ENCODE measurements around the gene KRT2.
A peak's percentile ranks its signal among the peaks of the same experiment; 100 is the strongest.

Gene KRT2

DNA sequence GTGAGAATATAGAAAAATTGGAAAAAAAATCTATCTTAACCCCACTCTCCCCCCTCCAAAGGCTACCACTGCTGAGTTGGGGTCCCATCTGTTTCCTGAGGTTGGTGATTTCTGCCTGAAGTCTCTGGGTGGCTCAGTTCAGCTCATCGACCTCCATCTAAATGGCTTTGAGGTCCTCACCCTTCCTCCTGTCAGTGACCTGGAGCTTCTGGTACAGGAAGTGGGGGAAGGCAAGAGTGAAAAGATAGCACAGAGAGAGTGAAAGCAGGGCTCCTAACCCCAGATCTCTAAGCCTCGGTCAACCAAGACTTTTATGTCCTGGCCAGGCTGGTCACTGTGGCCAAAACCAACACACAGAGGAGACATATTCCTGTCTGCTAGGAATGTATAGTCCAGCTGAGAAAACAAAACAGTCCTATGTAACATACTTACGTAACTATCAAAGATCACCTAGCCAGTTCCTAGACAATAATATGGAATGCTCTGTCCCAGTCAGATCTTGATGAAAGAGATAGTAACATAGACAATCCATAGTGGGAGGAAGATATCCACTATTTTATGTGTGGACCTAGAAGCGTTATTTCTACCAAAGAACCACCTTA, 21.3 kb downstream of the KRT2 start:
- no peak overlapping the region for H3K4me2 ChIP-seq (ENCODE audit: low read length)
- peak in 1 of 2 donors; percentile 4 for DNase-seq
- H3K27ac ChIP-seq (ENCODE audit: low read depth, low read length) = no peak overlapping the region
- H4K8ac ChIP-seq (ENCODE audit: low read depth, low read length) = no peak overlapping the region
- H2BK120ac ChIP-seq (ENCODE audit: insufficient read depth, low read length, poor library complexity) = no peak overlapping the region
- H3K9me3 ChIP-seq (ENCODE audit: insufficient read depth, low read depth, low read length) = peaks cover 2% of the 10 kb centered on the region
- no peaks in the 10 kb centered on the region for H3K79me1 ChIP-seq (ENCODE audit: low read length)
- no peaks in the 10 kb centered on the region for H3K27me3 ChIP-seq (ENCODE audit: insufficient read depth, low read length)
- H3K4ac ChIP-seq (ENCODE audit: low read depth, low read length) = no peak overlapping the region
- no peak overlapping the region for H4K91ac ChIP-seq (ENCODE audit: low read depth, low read length)
- H3K4me3 ChIP-seq (ENCODE audit: low read depth, low read length) = no peak overlapping the region
- no peak overlapping the region for H3K14ac ChIP-seq (ENCODE audit: low read length)
- no peak overlapping the region for H2AFZ ChIP-seq (ENCODE audit: insufficient read depth, low read length, poor library complexity)
- WGBS (ENCODE audit: extremely low coverage, insufficient coverage, insufficient read length) = no CpG with 5 or more reads among the region's 4 CpGs
- H2AK5ac ChIP-seq (ENCODE audit: low read length) = no peak overlapping the region
- no peak overlapping the region for H2BK12ac ChIP-seq (ENCODE audit: low read length)
- H3K23ac ChIP-seq (ENCODE audit: low read length) = no peak overlapping the region
- no peak overlapping the region for H3K18ac ChIP-seq (ENCODE audit: low read length)
- H3K36me3 ChIP-seq (ENCODE audit: control insufficient read depth in 1 of 2, insufficient read depth in 2 of 2, low read length in 2 of 2) = no peaks in the 10 kb centered on the region
- H4K12ac ChIP-seq (ENCODE audit: low read depth, low read length) = no peak overlapping the region
- H3K79me2 ChIP-seq (ENCODE audit: control insufficient read depth, insufficient read depth, low read length, poor library complexity) = no peaks in the 10 kb centered on the region
- H3K9ac ChIP-seq (ENCODE audit: low read length) = no peak overlapping the region
- H3K4me1 ChIP-seq (ENCODE audit: control insufficient read depth in 1 of 2, insufficient read depth in 2 of 2, low read length in 2 of 2) = no peaks in the 10 kb centered on the region
- H2BK5ac ChIP-seq (ENCODE audit: low read depth, low read length, poor library complexity) = no peak overlapping the region

DNA sequence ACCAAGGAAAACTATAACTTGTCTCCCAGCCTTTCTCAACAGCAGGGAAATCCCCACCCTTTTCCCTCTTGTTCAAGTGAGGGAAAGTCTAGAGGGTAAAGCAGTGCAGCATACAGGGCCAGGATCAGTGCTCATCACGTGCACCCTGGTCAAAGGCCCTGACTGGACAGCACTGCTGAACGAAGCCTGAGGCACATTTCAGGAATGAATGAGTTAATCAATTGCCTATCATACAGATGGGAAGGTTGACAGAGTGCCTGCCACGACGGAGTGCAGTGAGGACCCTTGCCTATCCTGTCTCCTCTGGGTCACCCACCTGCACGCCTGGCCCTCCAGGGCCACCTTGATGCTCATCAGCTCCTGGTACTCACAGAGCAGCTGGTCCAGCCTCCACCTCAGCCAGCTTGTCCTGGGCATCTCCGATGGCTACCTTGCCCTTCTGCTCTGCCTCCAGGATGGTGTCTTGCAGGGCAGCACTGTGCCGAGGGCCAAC, 22.0 kb downstream of the KRT2 start:
- no peak overlapping the region for H4K12ac ChIP-seq (ENCODE audit: low read depth, low read length)
- H3K4me1 ChIP-seq (ENCODE audit: control insufficient read depth in 1 of 2, insufficient read depth in 2 of 2, low read length in 2 of 2) = no peaks in the 10 kb centered on the region
- H3K23ac ChIP-seq (ENCODE audit: low read length) = no peak overlapping the region
- no peaks in the 10 kb centered on the region for H3K27me3 ChIP-seq (ENCODE audit: insufficient read depth, low read length)
- H3K4me2 ChIP-seq (ENCODE audit: low read length) = no peak overlapping the region
- H3K4me3 ChIP-seq (ENCODE audit: low read depth, low read length) = no peak overlapping the region
- no peak overlapping the region for H2BK120ac ChIP-seq (ENCODE audit: insufficient read depth, low read length, poor library complexity)
- H2BK12ac ChIP-seq (ENCODE audit: low read length) = no peak overlapping the region
- no peak overlapping the region for H3K14ac ChIP-seq (ENCODE audit: low read length)
- peaks cover 2% of the 10 kb centered on the region for H3K9me3 ChIP-seq (ENCODE audit: insufficient read depth, low read depth, low read length)
- H3K79me1 ChIP-seq (ENCODE audit: low read length) = no peaks in the 10 kb centered on the region
- H4K91ac ChIP-seq (ENCODE audit: low read depth, low read length) = no peak overlapping the region
- no peak overlapping the region for H4K8ac ChIP-seq (ENCODE audit: low read depth, low read length)
- no peak overlapping the region for H3K9ac ChIP-seq (ENCODE audit: low read length)
- H3K79me2 ChIP-seq (ENCODE audit: control insufficient read depth, insufficient read depth, low read length, poor library complexity) = no peaks in the 10 kb centered on the region
- DNase-seq = no peak
- no CpG with 5 or more reads among the region's 7 CpGs for WGBS (ENCODE audit: extremely low coverage, insufficient coverage, insufficient read length)
- H3K18ac ChIP-seq (ENCODE audit: low read length) = no peak overlapping the region
- H3K4ac ChIP-seq (ENCODE audit: low read depth, low read length) = no peak overlapping the region
- H3K36me3 ChIP-seq (ENCODE audit: control insufficient read depth in 1 of 2, insufficient read depth in 2 of 2, low read length in 2 of 2) = no peaks in the 10 kb centered on the region
- H2BK5ac ChIP-seq (ENCODE audit: low read depth, low read length, poor library complexity) = no peak overlapping the region
- H2AK5ac ChIP-seq (ENCODE audit: low read length) = no peak overlapping the region
- H2AFZ ChIP-seq (ENCODE audit: insufficient read depth, low read length, poor library complexity) = no peak overlapping the region
- no peak overlapping the region for H3K27ac ChIP-seq (ENCODE audit: low read depth, low read length)

DNA sequence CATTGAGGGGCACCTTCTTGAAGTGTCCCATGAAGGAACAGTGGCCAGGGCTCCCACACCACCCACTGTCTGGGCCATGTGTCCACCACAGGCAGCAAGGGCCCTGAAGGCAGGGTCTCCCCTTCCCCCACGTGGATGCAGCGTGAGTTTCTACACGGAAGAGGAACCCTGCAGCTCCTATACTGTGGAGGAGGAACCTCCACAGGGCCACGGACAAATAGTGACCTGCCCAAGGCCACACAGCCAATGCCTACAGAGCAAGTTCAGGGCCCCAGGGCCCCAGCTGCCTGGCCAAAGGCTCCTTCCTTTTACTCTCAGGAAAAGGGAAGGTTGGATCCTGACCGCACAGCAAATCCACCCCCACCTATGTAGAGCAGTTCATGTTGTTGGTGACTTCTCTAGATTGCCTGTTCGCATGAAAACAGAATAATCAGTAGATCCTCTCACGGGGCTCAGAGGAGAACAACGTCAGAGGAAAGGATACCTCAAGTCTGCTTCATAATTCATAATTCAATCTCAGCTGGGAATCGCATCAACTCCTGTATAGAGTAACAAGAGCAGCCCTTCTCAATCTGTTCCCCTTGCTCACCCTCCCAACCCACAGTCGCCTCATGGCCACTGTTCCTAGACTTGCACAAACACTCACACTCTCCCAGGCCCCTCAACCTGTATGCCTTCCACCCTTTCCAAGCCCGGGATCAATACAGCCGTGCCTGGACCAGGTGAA, 22.6 kb downstream of the KRT2 start:
- H3K79me1 ChIP-seq (ENCODE audit: low read length) = no peaks in the 10 kb centered on the region
- no peak overlapping the region for H2AFZ ChIP-seq (ENCODE audit: insufficient read depth, low read length, poor library complexity)
- no CpG with 5 or more reads among the region's 12 CpGs for whole genome bisulfite sequencing (ENCODE audit: extremely low coverage, insufficient coverage, insufficient read length)
- no peak overlapping the region for H4K8ac ChIP-seq (ENCODE audit: low read depth, low read length)
- H4K91ac ChIP-seq (ENCODE audit: low read depth, low read length) = no peak overlapping the region
- H3K4ac ChIP-seq (ENCODE audit: low read depth, low read length) = no peak overlapping the region
- H2BK12ac ChIP-seq (ENCODE audit: low read length) = no peak overlapping the region
- no peak overlapping the region for H3K18ac ChIP-seq (ENCODE audit: low read length)
- H2AK5ac ChIP-seq (ENCODE audit: low read length) = no peak overlapping the region
- H2BK120ac ChIP-seq (ENCODE audit: insufficient read depth, low read length, poor library complexity) = no peak overlapping the region
- no peak overlapping the region for H4K12ac ChIP-seq (ENCODE audit: low read depth, low read length)
- no peak overlapping the region for H3K4me2 ChIP-seq (ENCODE audit: low read length)
- no peaks in the 10 kb centered on the region for H3K4me1 ChIP-seq (ENCODE audit: control insufficient read depth in 1 of 2, insufficient read depth in 2 of 2, low read length in 2 of 2)
- no peak overlapping the region for H3K9ac ChIP-seq (ENCODE audit: low read length)
- peaks cover 2% of the 10 kb centered on the region for H3K9me3 ChIP-seq (ENCODE audit: insufficient read depth, low read depth, low read length)
- no peak overlapping the region for H3K4me3 ChIP-seq (ENCODE audit: low read depth, low read length)
- no peak overlapping the region for H3K27ac ChIP-seq (ENCODE audit: low read depth, low read length)
- no peaks in the 10 kb centered on the region for H3K36me3 ChIP-seq (ENCODE audit: control insufficient read depth in 1 of 2, insufficient read depth in 2 of 2, low read length in 2 of 2)
- no peak overlapping the region for H2BK5ac ChIP-seq (ENCODE audit: low read depth, low read length, poor library complexity)
- H3K14ac ChIP-seq (ENCODE audit: low read length) = no peak overlapping the region
- no peaks in the 10 kb centered on the region for H3K79me2 ChIP-seq (ENCODE audit: control insufficient read depth, insufficient read depth, low read length, poor library complexity)
- no peaks in the 10 kb centered on the region for H3K27me3 ChIP-seq (ENCODE audit: insufficient read depth, low read length)
- no peak overlapping the region for H3K23ac ChIP-seq (ENCODE audit: low read length)
- DNase-seq = no peak

DNA sequence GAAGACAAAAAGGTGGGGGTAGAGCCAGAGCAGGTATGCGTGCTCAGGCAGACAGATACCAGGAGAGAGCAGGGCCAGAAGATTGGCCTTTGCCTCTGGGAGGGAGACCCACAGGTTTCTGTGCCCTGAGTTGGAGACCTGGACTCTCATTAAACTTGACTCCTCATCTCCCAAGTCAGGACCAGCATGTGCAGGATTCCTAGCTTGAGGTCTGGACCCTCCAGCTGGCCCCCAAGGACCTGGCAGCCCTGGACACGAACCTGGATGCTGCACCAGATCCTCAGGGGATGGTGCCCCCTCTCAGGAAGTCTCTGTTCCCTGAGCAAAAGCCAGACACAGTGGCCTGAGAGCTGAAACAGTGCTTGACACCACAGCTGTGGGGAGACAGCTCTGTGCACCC, 23.2 kb downstream of the KRT2 start:
- Histone ChIP-seq H3K9me3 (ENCODE audit: insufficient read depth, low read depth, low read length) (no peaks in the 10 kb centered on the region), H3K4me1 (ENCODE audit: control insufficient read depth in 1 of 2, insufficient read depth in 2 of 2, low read length in 2 of 2) (no peaks in the 10 kb centered on the region), H3K4ac (ENCODE audit: low read depth, low read length) (no peak overlapping the region), H4K91ac (ENCODE audit: low read depth, low read length) (no peak overlapping the region), H4K8ac (ENCODE audit: low read depth, low read length) (no peak overlapping the region), H3K79me2 (ENCODE audit: control insufficient read depth, insufficient read depth, low read length, poor library complexity) (no peaks in the 10 kb centered on the region), H2AK5ac (ENCODE audit: low read length) (no peak overlapping the region), H4K12ac (ENCODE audit: low read depth, low read length) (no peak overlapping the region), H3K23ac (ENCODE audit: low read length) (no peak overlapping the region), H2BK12ac (ENCODE audit: low read length) (no peak overlapping the region), H3K18ac (ENCODE audit: low read length) (no peak overlapping the region), H3K79me1 (ENCODE audit: low read length) (no peaks in the 10 kb centered on the region), H3K27ac (ENCODE audit: low read depth, low read length) (no peak overlapping the region), H3K4me2 (ENCODE audit: low read length) (no peak overlapping the region), H3K9ac (ENCODE audit: low read length) (no peak overlapping the region), H2BK5ac (ENCODE audit: low read depth, low read length, poor library complexity) (no peak overlapping the region), H2BK120ac (ENCODE audit: insufficient read depth, low read length, poor library complexity) (no peak overlapping the region), H2AFZ (ENCODE audit: insufficient read depth, low read length, poor library complexity) (no peak overlapping the region), H3K4me3 (ENCODE audit: low read depth, low read length) (no peak overlapping the region), H3K14ac (ENCODE audit: low read length) (no peak overlapping the region), H3K36me3 (ENCODE audit: control insufficient read depth in 1 of 2, insufficient read depth in 2 of 2, low read length in 2 of 2) (no peaks in the 10 kb centered on the region), H3K27me3 (ENCODE audit: insufficient read depth, low read length) (no peaks in the 10 kb centered on the region)
- WGBS (ENCODE audit: extremely low coverage, insufficient coverage, insufficient read length) = no CpG with 5 or more reads among the region's 2 CpGs
- DNase-seq = no peak
